NB4 (cell line): ENCODE measurements around the gene OPA3.

Experiments used
- DNase-seq: peaks from one replicate; pipeline ENCODE4 v3.0.0; 2010; ENCODE audit warnings: low read depth
- H3K4me3 ChIP-seq: one replicate; pipeline ENCODE4 v1.5.1; 2011; ENCODE audit warnings: mild to moderate bottlenecking, low read depth, low read length, moderate library complexity
- CTCF ChIP-seq: IDR thresholded peaks from one replicate; pipeline ENCODE4 v1.5.1; 2012; ENCODE audit warnings: low read depth, low read length
- MYC ChIP-seq: IDR thresholded peaks from 2 replicates; pipeline ENCODE4 v1.6.1; 2011; ENCODE audit warnings: low read depth, low read length
- POLR2A ChIP-seq: IDR thresholded peaks from 2 replicates; pipeline ENCODE4 v1.6.1; 2011; ENCODE audit warnings: mild to moderate bottlenecking; ENCODE audit not compliant: insufficient read length; ENCODE audit errors: extremely low read depth
- TF ChIP-seq, protein P1 (sequence below): IDR thresholded peaks from 2 replicates; pipeline ENCODE4 v1.6.1; 2011; ENCODE audit warnings: low read depth, low read length

The OPA3 gene

DNA sequence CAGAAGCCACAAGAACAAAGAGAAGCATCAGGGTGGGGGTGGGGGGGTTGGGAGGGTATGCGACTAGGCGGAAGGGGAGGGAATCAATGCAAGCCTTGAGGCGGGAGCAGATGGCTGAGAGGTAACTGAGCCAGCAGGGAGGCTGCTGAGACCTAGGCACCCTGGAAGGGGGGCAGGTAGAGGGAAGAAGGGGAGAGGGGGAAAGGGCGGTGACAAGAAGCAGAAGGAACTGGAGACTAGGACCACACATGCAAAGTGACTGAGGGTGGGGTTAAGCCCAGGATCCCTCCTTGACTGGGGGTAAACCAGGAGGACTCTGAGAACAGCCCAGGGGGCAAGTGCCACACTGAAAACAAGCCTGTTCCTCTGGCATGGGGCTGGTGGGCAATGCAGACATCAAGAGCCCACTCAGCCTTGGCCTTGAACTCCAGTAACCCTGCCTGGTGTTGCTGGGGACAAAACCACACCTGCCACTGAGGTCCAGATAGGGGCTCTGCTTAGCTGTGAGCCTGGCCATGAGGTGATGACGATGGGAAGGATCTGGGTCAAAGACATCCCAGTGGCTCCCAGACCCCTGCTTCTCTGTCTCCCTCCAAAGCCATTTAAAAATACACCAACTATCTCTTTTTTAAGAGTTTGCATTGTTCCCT is 20.3 kb downstream of the OPA3 start:
- no peak for DNase-seq
- no peak overlapping the region for H3K4me3 ChIP-seq

DNA sequence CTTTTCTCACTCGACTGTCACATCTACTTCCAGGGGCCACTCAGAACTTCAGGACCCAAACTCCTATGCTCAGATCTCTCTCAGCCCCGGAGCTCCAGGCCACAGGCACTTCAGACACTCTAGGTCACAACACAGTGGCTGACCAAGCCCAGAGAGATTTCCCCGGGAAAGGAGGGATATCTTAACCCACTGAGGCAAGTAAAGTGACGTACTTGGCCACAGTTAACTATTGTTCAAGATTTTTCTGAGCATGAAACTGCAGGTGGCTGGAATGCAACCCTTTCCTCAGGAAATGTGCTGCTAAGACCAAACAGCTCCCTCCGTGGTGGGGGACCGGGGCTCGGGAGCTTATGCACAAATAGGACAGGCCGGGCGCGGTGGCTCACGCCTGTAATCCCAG is 23.9 kb downstream of the OPA3 start:
- no peak for DNase-seq
- H3K4me3 ChIP-seq = no peak overlapping the region
- TF ChIP-seq CTCF = no peak
- TF ChIP-seq, protein P1, sequence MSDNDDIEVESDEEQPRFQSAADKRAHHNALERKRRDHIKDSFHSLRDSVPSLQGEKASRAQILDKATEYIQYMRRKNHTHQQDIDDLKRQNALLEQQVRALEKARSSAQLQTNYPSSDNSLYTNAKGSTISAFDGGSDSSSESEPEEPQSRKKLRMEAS = no peak
- no peak for TF ChIP-seq POLR2A
- no peak for TF ChIP-seq MYC

More for the DNA sequence above, 20.3 kb downstream of the OPA3 start:
- TF ChIP-seq CTCF (no peak), POLR2A (no peak), MYC (no peak)
- TF ChIP-seq, protein P1 = no peak

DNA sequence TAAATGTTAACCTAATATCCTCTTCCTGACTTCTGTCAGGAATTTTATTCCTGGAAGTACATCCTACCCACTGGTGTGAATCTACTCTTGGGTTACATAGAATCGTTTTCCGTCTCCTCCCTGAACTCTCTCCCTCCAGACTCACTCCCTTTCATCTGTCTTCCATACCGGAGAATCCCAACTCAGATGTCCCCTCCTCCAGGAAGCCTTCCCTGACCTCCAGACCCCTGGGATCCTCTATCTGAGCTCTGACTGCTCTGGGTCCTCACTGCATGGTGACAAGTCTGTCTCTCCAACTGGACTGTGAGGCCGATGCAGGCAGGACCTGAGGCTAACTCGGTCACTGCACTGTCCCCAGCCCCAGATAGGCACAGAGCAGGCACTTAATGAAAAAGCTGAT is 24.6 kb downstream of the OPA3 start:
- no peak for DNase-seq
- H3K4me3 ChIP-seq = no peak overlapping the region
- TF ChIP-seq MYC (no peak), POLR2A (no peak), CTCF (no peak)
- TF ChIP-seq, protein P1 = no peak

DNA sequence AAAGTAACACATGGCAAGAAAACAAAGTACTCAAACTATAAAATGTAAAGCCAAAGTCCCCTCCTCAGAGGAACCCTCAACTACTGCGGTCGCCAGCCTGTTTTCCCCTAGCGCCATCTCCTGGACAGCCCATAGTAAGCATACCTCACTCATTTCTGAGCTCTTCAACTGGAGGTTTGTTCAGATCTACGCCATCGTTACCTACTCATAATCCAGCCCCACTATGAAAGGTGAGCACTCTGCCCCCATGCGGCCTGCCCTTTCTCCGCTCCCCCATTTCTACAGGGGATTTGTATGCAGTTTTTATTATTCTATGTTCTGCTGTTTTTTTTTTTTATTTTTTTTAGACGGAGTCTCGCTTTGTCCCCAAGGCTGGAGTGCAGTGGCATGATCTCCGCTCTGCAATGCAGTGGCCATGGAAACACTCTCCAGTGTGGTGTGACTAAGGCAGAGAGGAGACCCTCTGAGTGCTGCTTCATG is 26.2 kb downstream of the OPA3 start:
- H3K4me3 ChIP-seq = no peak overlapping the region
- TF ChIP-seq, protein P1 = no peak
- TF ChIP-seq MYC = no peak
- no peak for TF ChIP-seq POLR2A
- peak; percentile 66 for TF ChIP-seq CTCF
- DNase-seq = peak; percentile 75

GRCh38 chr19:45556835-45557234 is 27.8 kb downstream of the OPA3 start:
- DNase-seq = no peak
- no peak for TF ChIP-seq MYC
- no peak overlapping the region for H3K4me3 ChIP-seq

- TF ChIP-seq MYC = no peak
- TF ChIP-seq CTCF = no peak
- TF ChIP-seq POLR2A = no peak
- TF ChIP-seq, protein P1 = no peak
- H3K4me3 ChIP-seq = no peak overlapping the region
- no peak for DNase-seq
Observed at GRCh38 chr19:45554481-45554880, 30.1 kb downstream of the OPA3 start.
